RPMI7951 (cell line): ENCODE results near the gene INO80D. TPM values are rescaled to one million over a fixed set of nuclear protein-coding genes. Genes with fewer than 3 reads are reported as not detected.
"Not testable (repeated sequence)": the region's sequence is repeated elsewhere in the genome, so short reads cannot be mapped to it uniquely, and the experiment has no call there.

Experiments
- DNase-seq: peaks from one replicate; pipeline ENCODE4 v3.0.0-alpha.2; 2012; ENCODE audit warnings: low read depth
- total RNA-seq: library from RNA; depleted of rRNA; stranded (reverse); fragments of >200 nt; shearing (Covaris generic); gene quantifications from 2 replicates; pipeline ENCODE4 v1.2.3, GENCODE V29; 2014

Gene INO80D
- total RNA-seq, 1 experiment from 2014 or later = 5.3 TPM

GRCh38 chr2:205978728-205979127 lies 107.2 kb downstream of the INO80D start:
- DNase-seq = not testable (repeated sequence)

DNA sequence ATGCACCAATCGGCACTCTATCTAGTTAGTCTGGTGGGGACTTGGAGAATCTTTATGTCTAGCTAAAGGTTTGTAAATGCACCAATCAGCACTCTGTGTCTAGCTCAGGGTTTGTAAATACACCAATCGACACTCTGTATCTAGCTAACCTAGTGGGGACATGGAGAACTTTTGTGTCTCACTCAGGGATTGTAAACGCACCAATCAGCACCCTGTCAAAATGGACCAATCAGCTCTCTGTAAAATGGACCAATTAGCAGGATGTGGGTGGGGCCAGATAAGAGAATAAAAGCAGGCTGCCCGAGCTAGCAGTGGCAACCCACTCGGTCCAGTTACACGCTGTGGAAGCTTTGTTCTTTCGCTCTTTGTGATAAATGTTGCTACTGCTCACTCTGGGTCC lies 108.3 kb downstream of the INO80D start:
- DNase-seq = not testable (repeated sequence)

DNA sequence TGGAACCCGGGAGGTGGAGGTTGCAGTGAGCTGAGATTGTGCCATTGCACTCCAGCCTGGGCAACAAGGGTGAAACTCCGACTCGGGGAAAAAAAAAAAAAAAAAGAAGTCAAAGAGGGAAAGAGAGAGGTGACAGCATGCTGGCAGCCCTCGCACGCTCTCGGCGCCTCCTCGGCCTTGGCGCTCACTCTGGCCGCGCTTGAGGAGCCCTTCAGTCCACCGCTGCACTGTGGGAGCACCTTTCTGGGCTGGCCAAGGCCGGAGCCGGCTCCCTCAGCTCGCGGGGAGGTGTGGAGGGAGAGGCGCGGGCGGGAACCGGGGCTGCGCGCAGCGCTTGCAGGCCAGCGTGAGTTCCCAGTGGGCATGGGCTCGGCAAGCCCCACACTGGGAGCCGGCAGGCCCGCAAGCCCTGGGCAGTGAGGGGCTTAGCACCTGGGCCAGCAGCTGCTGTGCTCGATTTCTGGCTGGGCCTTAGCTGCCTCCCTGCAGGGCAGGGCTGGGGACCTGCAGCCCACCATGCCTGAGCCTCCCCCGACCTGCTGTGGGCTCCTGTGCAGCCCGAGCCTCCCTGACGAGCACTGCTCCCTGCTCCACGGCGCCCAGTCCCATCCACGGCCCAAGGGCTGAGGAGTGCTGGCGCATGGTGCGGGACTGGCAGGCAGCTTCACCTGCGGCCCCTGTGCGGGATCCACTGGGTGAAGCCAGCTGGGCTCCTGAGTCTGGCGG lies 108.9 kb downstream of the INO80D start:
- not testable (repeated sequence) for DNase-seq

DNA sequence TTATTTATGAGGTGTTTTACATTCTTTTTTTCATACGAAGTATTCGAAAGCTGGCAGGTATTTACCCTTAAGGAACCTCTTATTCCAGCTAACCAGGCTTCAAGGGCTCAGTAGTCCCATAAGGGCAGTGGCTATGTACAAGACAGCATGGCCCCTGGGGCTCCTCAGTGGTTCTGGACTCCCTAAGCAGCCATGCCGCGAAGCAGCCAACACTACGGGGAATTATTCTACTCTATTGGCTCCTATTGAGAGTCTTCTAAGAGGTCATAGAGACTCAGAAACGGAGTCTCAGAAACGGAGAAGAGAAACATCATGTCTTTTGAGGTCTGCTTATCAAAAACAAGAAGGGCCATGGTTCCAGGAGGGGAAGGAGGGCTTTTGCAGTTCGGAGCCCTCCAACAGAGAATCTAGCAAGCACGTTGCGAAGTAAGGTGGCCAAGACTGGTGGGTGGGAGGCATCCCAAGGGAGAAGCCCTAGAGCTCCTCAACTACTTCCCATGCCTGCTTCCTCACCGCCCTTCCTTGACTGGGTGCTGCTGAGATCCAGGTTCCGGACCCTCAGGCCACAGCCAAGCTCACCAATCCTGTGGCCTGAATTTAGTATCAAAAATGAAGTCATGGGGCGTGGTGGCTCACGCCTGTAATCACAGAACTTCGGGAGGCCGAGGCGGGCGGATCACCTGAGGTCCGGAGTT lies 109.7 kb downstream of the INO80D start:
- DNase-seq = no peak

DNA sequence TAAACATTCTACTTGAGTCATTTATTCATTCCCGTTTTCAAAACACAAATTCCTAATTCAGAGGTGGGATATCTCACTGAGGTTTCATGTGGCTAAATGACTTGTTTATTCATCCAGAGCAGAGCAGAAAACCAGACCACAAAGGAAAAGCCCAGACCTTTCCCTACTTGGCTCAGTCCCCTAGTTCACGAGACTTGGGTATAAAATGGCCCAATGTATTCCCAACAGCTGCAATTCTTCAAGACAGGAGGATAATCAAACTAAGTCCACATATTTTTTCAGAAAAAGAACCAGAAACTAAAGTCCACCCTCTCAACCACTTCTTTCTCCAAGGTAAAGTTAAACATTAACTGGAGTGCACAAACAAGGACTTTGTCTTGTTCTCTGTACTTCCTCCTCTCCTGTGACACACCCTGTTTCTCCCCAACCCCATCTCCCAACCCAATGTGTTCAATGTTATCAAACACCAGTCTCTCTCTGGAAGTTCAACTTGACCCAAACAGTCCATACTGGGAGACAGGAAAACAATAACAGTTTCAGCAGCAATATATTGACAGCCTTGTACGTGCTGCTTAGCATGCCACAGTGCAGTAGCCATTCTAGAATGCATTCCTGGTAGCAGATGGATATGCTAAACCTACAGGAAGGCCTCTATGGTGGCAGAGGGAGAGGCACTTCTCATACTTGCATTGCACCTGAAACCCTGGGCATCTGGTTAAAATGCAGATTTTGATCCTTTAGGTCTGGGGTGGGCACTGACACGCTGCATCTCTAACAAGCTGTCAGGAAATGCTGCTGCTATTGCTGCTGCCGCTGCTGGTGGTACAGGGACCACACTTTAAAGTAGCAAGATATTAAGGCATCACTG lies 110.7 kb downstream of the INO80D start:
- DNase-seq = no peak

DNA sequence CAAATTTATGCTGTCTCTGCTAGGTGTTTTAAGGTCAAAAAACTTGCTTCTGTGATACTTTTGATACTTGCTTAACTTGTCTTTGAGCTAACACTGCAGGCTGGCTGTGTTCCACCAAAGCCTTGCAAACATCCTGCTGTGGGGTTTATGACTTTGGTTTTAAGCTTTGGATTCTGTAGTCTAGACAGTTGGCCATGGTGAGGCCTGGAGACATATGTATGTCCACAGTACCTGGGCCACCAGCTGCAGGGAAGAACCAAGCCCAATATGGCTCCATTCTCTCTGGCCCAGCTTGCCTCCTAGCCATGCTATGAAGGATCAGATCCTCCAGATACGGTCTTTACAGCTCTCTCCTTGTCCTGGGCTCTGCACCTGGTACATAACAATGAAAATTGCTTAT lies 113.9 kb downstream of the INO80D start:
- DNase-seq = no peak

DNA sequence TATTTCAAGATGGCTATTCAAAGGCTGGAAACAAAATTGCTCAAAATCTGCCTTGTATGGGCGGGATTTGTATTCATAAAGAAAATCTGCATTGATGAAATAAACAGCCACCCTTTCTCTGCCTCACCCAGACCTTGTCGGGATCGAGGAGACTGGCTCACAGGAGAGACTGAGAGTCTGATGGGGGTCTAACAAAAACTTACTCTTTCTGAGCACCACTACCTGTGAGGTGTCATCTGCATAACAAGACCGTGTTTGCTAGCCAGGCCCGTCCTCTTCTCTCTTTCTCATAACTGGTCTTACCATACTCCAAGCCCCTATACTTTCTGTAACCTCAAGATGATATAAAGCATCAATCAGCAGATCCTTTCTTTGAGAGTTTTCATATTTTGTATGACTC lies 115.6 kb downstream of the INO80D start:
- no peak for DNase-seq

- no peak for DNase-seq
These were observed 116.4 kb downstream of the INO80D start for GRCh38 chr2:205969584-205969983.

DNA sequence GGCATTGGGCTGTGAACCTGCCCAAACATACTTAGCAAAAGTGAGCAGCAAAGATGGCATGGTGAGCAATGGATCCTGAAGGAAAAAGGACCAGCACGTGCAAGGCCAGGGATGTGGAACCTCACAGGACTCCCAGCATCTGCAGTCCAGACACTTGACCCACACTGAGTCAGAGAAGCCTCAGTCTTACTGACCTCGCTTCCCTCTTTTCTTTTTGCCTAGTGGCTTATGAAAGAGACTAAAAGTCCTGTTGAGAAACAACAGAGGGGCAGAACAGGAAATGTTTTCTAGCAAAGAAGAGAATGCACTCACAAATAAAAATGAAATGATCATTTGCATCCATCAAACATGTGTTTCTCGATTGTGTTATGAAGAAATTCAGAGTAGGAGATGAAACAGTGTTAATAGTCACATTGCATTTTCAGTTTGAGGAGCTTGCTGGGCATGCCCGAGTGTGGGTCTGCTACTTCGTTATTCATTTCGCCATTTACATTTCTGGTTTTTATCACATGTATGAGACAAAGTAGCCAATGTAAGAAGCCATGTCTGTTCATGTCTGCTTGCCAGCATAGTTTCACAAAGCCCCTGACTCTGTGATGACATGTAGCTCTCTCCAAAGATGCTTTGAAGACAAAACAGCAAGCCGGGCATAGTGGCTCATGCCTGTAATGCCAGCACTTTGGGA lies 118.4 kb downstream of the INO80D start:
- DNase-seq = no peak

GRCh38 chr2:205965707-205966106 lies 120.3 kb downstream of the INO80D start:
- DNase-seq = no peak

- no peak for DNase-seq
These were observed 121.7 kb downstream of the INO80D start for GRCh38 chr2:205964111-205964761.

DNA sequence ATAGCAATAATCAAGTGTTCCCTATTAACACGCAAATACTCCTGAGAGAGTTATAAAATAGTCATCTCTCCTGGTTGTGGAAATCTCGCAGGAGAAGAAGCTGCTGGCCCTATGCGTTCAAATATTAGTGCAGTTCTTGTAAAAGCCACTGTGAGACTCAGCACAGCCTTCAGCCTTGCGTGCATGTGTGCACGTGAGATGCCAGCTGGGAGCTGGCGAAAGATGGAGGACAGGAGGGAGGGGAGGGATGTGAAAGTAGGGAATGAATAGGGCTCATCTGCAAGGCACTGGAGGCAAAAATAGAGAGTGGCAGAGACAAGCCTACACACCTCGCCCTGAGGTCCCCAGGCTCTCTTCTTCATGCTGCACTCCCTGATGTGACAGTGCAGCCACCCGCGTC lies 126.5 kb downstream of the INO80D start:
- DNase-seq = no peak

- no peak for DNase-seq
These were observed 128.4 kb downstream of the INO80D start for GRCh38 chr2:205957452-205958154.

GRCh38 chr2:205954707-205955106 lies 131.3 kb downstream of the INO80D start:
- DNase-seq = no peak

GRCh38 chr2:205952282-205952681 lies 133.7 kb downstream of the INO80D start:
- DNase-seq = no peak

DNA sequence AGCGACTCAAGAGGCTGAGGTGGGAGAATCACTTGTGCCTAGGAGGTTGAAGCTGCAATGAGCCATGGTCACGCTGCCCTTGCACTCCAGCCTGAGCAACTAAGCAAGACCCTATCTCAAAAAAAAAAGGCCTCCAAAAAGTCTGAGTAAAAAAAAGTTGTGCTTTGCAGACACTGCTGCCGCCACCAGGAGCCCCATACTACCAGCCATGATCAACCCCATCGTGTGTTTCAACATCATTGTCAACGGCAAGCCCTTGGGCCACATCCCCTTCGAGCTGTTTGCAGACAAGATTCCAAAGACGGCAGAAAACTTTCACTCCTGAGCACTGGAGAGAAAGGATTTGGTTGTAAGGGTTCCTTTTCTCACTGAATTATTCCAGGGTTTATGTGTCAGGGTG lies 137.1 kb downstream of the INO80D start:
- no peak for DNase-seq

- DNase-seq = no peak
These were observed 137.5 kb downstream of the INO80D start for GRCh38 chr2:205948496-205948837.

- peak; percentile 62 for DNase-seq
These were observed 138.1 kb downstream of the INO80D start for GRCh38 chr2:205947621-205948495.

- peak; percentile 25 for DNase-seq
These were observed 139.7 kb downstream of the INO80D start for GRCh38 chr2:205946226-205946625.
